Mucosa of descending colon (tissue), 3 donors: ENCODE data around the gene CDK18. TPM values are rescaled to one million over a fixed set of nuclear protein-coding genes. Genes with fewer than 3 reads are reported as not detected.

ENCODE experiments used
- ATAC-seq: fragments of 200-7000 bp; cut with Tn5 transposase; one replicate; pipeline ENCODE4 v1.9.1; 2020; ENCODE audit warnings: mild to moderate bottlenecking, moderate library complexity
- DNase-seq, 3 donors: peaks; one replicate each; pipeline ENCODE4 v3.0.0-alpha.2; 2020
- H3K36me3 ChIP-seq: fragments of 200-600 bp; one replicate; pipeline ENCODE4 v1.8.0; 2021; ENCODE audit warnings: low read depth, mild to moderate bottlenecking
- H3K4me1 ChIP-seq: fragments of 200-600 bp; one replicate; pipeline ENCODE4 v1.8.0; 2021; ENCODE audit warnings: low read depth, mild to moderate bottlenecking
- H3K4me3 ChIP-seq: fragments of 200-600 bp; one replicate; pipeline ENCODE4 v1.8.0; 2021; ENCODE audit warnings: mild to moderate bottlenecking
- H3K9me3 ChIP-seq: fragments of 200-600 bp; one replicate; pipeline ENCODE4 v1.8.0; 2021; ENCODE audit warnings: mild to moderate bottlenecking
- intact Hi-C, 2 donors: fragments of 100-400 bp; cut with DNase I in 1 of 2; cut with micrococcal nuclease in 1 of 2; formaldehyde crosslinking; loops; one replicate each; pipeline versions ENCODE4 v1.11.0 to v1.11.1; 2022; cut with DNase I, micrococcal nuclease
- total RNA-seq, 3 donors: library from RNA; stranded (reverse); fragmentation: NEBNext Ultra II Directional in 2 of 3; extraction: Animal tissue kit (Norgen Biotek cat#: 25700) in 2 of 3; gene quantifications; one replicate each; pipeline versions ENCODE4 v1.2.1 to v1.2.4, GENCODE V29; 2021 to 2023
- TF ChIP-seq, protein P1 (sequence below): fragments of 200-600 bp; IDR thresholded peaks from one replicate; pipeline ENCODE4 v1.8.0; 2022; ENCODE audit warnings: antibody characterized with exemption, mild to moderate bottlenecking
- donor health status: DM: no; HTN: no; CAD: no; lungs with moderate emphysema.
- donor health status: DM: no; HTN: no; CAD: no.
- donor health status: DM: no; HTN: yes; CAD: no.

The CDK18 gene
- total RNA-seq, 3 donors from 2014 or later = 32.1 to 41.2 (median 37.0) TPM

DNA sequence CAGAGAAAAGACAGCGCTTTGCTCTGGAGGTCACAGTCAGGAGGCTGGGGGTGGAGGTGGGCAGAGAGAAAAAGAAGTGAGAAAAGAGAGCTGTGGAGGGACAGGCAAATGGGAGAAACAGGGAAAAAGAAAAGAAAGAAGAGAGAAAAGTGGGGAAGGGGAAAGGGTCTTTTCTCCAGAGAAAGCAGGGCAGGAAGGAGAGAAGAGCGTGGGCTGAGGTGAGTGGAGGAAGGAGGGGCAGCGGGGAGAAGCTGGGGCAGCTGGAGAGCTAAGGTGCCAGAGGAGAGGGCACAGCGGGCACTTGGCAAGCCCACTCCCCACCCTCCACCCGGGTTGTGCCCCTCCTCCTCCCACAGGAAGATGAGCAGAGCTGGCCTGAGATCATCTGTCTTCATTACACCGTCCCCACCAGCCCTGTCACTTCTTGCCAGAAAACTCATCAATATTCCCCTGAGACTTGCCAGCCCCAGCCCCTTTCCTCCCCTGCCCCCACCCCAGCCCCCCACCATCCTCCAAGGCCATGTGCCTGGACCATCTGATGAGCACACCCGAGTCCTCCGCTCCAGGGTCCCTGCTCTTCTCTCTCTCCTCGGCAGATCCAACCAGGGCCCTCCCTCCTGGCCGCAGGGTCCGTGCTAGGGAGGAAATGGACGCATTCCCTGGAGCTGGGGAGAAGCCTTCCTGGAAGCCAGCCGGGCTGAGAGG, 31.6 kb upstream of the CDK18 start:
- DNase-seq = no peak
- Histone ChIP-seq H3K4me1 (peaks cover 2% of the 10 kb centered on the region), H3K9me3 (no peaks in the 10 kb centered on the region), H3K36me3 (no peaks in the 10 kb centered on the region), H3K4me3 (no peak overlapping the region)
- TF ChIP-seq, protein P1, sequence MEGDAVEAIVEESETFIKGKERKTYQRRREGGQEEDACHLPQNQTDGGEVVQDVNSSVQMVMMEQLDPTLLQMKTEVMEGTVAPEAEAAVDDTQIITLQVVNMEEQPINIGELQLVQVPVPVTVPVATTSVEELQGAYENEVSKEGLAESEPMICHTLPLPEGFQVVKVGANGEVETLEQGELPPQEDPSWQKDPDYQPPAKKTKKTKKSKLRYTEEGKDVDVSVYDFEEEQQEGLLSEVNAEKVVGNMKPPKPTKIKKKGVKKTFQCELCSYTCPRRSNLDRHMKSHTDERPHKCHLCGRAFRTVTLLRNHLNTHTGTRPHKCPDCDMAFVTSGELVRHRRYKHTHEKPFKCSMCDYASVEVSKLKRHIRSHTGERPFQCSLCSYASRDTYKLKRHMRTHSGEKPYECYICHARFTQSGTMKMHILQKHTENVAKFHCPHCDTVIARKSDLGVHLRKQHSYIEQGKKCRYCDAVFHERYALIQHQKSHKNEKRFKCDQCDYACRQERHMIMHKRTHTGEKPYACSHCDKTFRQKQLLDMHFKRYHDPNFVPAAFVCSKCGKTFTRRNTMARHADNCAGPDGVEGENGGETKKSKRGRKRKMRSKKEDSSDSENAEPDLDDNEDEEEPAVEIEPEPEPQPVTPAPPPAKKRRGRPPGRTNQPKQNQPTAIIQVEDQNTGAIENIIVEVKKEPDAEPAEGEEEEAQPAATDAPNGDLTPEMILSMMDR = no peak
- no peak for ATAC-seq
- intact Hi-C loops = no loop called here

DNA sequence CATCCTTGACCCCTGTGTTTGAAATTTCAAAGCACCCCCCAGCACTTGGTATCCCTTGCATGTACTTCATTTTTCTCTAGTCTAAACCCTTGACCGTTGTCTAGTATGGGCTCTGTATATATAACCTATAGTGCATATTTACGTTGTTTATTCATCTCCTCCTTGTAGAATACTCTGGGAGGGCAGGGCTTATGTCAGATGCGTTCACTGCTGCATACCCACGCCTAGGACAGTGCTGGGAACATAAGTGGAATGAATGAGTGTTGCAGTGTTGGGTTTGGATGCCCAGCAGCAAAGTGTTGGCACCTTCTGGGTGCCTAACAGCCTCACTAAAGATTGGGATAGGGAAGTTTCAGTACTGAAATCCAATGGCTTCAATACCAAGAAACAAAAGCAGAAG, 31.0 kb upstream of the CDK18 start:
- Histone ChIP-seq H3K4me3 (no peak overlapping the region), H3K36me3 (no peaks in the 10 kb centered on the region), H3K4me1 (peaks cover 4% of the 10 kb centered on the region), H3K9me3 (no peaks in the 10 kb centered on the region)
- TF ChIP-seq, protein P1 = no peak
- DNase-seq (no peak), ATAC-seq (no peak)
- intact Hi-C loops = no loop called here

DNA sequence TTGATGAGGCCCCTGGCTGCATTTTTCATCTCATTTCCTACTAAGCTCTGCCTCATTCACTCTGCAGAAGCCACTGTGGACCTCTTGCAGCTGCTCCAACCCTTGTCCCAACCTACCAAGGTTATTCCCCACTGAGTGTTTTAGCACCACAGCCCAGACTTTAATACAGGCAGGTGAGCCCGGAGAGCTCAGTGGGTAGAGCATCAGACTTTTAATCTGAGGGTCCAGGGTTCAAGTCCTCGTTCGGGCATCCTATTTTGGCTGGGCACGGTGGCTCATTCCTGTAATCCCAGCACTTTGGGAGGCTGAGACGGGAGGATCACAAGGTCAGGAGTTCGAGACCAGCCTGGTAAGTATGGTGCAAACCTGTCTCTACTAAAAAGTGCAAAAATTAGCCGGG, 30.5 kb upstream of the CDK18 start:
- Histone ChIP-seq H3K36me3 (no peaks in the 10 kb centered on the region), H3K4me3 (no peak overlapping the region), H3K9me3 (no peaks in the 10 kb centered on the region), H3K4me1 (peaks cover 4% of the 10 kb centered on the region)
- no peak for ATAC-seq
- TF ChIP-seq, protein P1 = no peak
- DNase-seq = no peak
- intact Hi-C loops = no loop called here

DNA sequence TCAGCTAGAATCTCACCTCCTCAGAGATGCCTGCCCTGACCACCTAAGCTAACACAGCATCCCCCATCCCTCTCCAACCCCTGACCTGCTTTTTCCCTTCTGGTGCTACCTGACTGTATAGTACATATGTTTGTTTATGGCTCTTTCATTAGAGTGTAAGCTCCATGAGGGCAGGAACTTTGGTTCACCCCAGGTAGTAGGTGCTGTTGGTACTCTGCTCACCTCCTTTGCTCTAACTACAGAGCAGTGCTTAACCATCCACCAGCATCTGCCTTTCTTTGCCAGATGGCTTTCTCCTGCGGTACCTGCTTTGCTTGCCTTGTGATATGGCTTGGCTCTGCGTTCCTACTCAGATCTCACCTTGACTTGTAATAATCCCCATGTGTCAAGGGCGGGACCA, 29.9 kb upstream of the CDK18 start:
- H3K36me3 ChIP-seq = no peaks in the 10 kb centered on the region
- DNase-seq (no peak), ATAC-seq (no peak)
- no peak overlapping the region for H3K4me3 ChIP-seq
- intact Hi-C loops = no loop called here
- TF ChIP-seq, protein P1 = no peak
- H3K9me3 ChIP-seq = no peaks in the 10 kb centered on the region
- H3K4me1 ChIP-seq = peaks cover 4% of the 10 kb centered on the region

DNA sequence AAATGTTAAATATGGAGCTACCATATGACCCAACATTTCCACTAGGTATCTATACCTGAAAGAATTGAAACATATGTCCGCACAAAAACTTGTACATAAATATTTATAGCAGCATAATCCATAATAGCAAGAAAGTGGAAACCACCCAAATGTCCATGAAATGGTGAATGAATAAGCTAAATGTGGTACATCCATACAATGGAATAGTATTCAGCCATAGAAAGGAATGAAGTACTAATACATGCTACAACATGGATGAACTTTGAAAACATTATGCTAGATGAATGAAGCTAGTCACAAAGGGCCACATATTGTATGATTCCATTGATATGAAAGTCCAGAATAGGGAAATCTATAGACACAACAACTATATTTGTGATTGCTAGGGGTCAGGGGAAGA, 28.6 kb upstream of the CDK18 start:
- Histone ChIP-seq H3K36me3 (no peaks in the 10 kb centered on the region), H3K4me1 (peaks cover 4% of the 10 kb centered on the region), H3K4me3 (no peak overlapping the region), H3K9me3 (no peaks in the 10 kb centered on the region)
- no peak for ATAC-seq
- intact Hi-C loops = loop anchor here in 1 of 2 donors (5.0 kb wide), 1 partner anchor 134 kb away; no protein-coding TSS in a partner anchor
- TF ChIP-seq, protein P1 = no peak
- no peak for DNase-seq
